ENCODE measurements around the gene DDX17.

DNA sequence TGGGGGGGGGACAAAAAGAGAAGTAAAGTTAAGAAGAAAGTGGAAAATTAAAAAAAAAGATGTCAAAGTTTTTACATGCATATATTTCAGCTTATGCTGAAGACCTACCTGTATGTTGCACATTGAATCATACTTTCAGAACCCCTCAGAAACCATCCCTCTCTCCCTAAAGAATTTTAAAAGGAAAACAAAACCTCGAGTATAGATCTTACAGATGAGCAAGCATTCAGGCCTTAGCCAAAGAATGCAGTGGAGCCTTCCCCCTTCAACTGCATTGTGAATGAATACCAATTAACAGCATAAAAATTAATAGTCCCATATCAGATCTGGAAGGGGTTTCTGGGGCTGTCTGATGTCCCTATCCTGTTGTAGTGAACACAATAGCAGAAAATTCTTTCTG lies 21.9 kb downstream of the DDX17 start:
- TF ChIP-seq SRF (IDR thresholded peaks at IDR 0.05; ENCODE audit: low read depth, low read length) (no peak), KDM1A (IDR thresholded peaks at IDR 0.05; ENCODE audit: borderline replicate concordance, low read length) (no peak), TEAD4 (IDR thresholded peaks at IDR 0.05; ENCODE audit: low read depth, low read length) (no peak), GABPA (IDR thresholded peaks at IDR 0.05; ENCODE audit: borderline replicate concordance, insufficient read depth, low read length) (no peak), POLR2A (IDR thresholded peaks at IDR 0.05; ENCODE audit: control extremely low read depth in 1 of 2, low read depth in 2 of 2, low read length in 2 of 2) (no peak), TBP (IDR thresholded peaks at IDR 0.05; ENCODE audit: low read depth, low read length) (no peak), CREB1 (IDR thresholded peaks at IDR 0.05) (no peak), EP300 (IDR thresholded peaks at IDR 0.05; ENCODE audit: borderline replicate concordance in 1 of 2, low read depth in 2 of 2, low read length in 2 of 2) (no peak), BCL11A (IDR thresholded peaks at IDR 0.05; ENCODE audit: low read depth in 2 of 2, low read length in 2 of 2) (no peak)
- TF ChIP-seq, protein P1, sequence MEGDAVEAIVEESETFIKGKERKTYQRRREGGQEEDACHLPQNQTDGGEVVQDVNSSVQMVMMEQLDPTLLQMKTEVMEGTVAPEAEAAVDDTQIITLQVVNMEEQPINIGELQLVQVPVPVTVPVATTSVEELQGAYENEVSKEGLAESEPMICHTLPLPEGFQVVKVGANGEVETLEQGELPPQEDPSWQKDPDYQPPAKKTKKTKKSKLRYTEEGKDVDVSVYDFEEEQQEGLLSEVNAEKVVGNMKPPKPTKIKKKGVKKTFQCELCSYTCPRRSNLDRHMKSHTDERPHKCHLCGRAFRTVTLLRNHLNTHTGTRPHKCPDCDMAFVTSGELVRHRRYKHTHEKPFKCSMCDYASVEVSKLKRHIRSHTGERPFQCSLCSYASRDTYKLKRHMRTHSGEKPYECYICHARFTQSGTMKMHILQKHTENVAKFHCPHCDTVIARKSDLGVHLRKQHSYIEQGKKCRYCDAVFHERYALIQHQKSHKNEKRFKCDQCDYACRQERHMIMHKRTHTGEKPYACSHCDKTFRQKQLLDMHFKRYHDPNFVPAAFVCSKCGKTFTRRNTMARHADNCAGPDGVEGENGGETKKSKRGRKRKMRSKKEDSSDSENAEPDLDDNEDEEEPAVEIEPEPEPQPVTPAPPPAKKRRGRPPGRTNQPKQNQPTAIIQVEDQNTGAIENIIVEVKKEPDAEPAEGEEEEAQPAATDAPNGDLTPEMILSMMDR (IDR thresholded peaks at IDR 0.05; ENCODE audit: control extremely low read depth in 1 of 3, insufficient read depth in 1 of 3, low read depth in 1 of 3, low read length in 3 of 3), result no peak
